Hematopoietic multipotent progenitor cell treated with erythropoietin and hydrocortisone succinate and interleukin-3 and kit ligand, for 17 days (in vitro differentiated cells): ENCODE measurements around the gene KLHL18.
"Not testable (repeated sequence)": the region's sequence is repeated elsewhere in the genome, so short reads cannot be mapped to it uniquely, and the experiment has no call there.

Experiments used
- DNase-seq: peaks from one replicate; pipeline ENCODE4 v3.0.0-alpha.2; 2015; ENCODE audit warnings: low spot score

The KLHL18 gene

DNA sequence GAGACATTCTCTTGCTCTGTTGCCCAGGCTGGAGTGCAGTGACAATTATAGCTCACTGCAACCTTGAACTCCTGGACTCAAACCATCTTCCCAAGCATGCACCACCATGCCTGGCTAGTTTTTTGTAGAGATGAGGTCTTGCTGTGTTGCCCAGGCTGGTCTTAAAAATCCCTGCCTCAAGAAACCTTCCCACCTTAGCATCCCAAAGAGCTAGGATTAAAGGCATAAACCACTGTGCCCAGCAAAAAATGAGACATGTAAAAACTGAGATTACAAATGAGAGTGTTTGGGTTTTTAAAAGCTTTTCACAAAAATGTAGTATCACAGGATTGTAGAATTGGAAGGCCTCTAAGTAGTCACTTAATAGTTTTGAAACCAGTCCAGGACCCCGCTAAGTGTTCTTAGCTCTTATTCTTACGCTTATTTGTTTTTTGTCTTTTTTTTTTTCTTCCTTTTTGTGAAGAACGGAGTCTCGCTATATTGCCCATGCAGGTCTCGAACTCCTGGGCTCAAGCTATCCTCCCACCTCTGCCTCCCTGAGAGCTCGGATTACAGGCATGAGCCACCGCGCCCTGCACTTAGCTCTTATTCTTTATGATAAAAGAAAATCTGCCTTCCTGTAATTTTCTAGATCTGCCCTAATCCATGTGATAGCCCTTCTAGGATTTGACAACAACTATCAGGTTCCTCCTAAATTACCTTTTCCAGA is 31.5 kb downstream of the KLHL18 start:
- DNase-seq, result no peak

DNA sequence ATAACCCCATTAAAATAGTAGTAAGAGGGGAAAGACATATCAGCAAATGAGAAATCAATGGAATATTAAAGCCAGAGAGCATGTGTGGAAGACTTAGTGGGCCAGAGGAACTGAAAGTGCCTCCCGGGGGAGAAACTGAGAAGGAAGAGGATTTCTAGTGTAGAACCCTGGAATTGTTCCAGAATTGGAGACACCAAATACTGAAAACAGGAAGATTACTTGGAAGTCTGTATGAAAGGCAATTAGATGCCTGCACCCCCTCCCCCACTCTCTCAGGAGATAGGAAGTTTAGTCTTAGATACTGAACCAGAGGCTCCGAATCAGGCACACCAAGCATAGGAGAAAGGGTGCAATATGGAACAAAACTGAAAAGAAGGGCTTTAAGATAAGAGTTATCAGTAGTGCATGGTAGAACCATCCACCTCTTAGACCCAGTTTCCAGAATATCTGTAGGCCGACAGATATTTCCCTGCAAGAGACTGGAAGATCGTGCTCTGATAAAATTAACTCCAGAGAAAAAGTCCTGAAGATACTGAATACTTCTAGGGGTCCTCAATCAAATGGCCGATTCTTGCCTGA is 32.4 kb downstream of the KLHL18 start:
- peak; percentile 33 for DNase-seq

DNA sequence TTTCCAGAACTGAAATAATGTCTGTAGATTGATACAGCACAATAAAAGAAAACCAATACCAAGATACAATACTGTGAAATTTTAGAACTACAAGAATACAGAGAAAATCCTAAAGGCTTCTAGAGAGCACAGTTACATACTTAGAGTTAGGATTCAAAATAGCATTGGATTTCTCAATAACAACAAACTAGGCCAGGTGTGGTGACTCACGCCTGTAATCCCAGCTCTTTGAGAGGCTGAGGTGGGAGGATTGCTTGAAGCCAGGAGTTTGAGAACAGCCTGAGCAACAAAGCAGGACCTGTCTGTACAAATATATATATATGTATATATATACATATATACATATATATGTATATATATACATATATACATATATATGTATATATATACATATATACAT is 33.4 kb downstream of the KLHL18 start:
- not testable (repeated sequence) for DNase-seq

DNA sequence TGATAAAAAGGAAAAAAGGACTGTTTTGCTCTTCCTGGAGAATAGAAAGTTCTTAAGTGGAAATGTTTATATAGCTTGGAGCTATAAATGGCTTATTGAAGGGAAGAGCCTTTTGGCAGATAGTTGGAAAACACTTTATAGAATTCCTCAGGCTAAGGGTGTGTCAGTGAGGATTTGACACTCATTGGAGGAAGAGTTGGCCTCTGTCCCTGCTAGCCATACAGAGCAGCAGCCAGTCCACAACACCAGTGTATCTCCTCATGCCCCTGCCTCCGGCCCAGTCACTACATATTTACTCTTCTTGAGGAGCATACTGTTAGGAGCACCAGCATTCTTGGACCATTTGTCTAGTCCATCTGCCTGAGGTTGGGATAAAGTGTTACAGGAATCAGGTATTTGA is 36.2 kb downstream of the KLHL18 start:
- DNase-seq, result no peak

DNA sequence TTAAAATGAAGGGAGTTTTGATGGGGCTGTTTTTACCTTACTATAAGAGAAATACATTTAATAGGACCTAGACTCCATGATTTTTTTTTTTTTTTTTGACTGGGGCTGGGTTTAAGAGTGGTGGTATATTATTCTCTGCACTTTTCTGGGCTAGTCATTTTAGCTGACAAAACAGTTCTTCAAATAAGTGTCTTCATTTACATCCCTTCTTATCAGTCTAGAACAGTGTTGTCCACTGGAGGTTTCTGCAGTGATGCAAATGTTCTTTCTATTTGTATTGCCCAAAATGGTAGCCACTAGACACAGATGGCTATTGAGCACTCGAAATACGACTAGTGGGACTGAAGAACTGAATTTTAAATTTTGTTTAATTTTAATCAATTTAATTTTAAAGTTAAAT is 37.2 kb downstream of the KLHL18 start:
- DNase-seq, result no peak

DNA sequence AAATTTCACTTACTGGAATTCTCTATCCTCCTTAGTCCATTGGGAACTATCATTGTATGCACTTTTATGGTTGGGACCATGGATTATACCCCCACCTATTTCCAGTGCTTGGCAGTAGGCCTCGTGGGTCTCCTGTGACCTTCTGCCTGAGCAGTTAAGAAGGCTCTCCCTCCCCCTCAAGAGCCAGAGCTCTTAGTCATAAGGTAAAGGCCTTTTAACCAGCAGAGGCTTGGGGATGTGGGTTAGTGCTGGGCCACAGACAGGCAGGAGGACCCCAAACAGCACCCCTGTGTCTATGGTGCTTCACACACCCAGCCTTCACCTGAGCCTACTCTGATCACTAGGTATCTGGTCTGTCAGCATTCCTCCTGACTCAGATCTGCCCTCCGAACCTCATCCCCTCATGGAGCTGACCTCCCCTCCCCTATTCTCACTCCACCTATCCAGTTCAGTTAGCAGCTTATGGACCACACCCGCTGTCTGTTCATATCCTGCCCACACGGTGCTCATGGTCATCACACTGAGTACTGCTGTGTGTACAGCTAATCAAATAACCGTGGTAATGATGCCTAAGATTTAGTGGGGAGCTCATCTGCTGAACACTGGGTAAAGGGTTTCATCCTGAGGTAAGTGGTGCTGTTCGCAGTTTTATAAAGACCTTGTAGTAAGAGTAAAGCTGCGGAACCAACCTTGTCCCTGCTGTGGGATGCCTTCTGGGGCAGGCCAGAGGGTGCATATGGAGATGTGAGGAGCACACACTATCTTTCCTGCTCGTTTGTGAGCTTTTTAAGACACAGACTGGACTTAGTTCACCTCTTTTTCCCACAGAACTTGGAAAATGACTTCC is 40.9 kb downstream of the KLHL18 start:
- no peak for DNase-seq

DNA sequence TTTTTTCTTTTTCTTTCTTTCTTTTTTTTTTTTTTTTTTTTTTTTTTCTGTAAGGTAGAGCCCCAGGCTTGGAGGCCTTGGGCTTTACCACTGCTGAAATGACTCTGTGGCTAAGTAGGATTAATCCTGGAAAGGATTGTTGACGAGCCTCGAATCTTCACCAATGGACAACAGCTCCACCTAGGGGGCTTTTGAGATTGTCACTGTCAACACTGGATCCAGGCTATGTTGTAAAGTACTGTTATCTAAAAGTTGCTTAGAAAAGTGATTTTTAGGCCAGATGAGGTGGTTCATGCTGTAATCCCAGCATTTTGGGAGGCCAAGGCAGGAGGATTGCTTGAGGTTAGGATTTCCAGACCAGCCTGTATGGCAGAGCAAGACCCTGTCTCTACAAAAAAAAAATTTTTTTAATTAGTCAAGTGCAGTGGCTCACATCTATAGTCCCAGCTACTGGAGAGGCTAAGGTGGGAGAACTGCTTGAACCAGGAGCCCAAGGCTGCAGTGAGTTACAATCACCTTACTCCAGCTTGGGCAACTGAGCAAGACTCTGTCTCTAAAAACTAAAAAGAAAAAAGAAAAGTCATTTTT is 41.6 kb downstream of the KLHL18 start:
- peak; percentile 85 for DNase-seq

DNA sequence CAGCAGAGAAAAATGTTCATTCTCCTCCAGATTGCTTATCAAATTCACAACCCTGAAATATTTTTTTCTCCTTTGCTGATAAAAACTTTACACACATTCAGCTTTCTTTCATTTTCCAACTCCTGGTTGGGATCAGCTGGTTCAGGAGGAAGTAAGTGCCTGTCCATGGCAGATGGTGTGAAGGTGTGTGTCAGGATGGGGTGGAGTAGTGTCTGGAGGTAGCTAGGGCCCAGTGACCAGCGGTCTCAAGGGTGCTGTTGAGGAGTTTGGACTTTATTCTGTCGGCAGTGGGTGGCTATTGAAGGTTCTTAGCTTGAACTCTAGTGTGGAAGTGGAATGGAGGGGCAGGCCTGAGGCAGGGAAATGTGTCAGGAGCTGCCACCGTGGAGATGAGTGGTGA is 51.2 kb downstream of the KLHL18 start:
- no peak for DNase-seq

DNA sequence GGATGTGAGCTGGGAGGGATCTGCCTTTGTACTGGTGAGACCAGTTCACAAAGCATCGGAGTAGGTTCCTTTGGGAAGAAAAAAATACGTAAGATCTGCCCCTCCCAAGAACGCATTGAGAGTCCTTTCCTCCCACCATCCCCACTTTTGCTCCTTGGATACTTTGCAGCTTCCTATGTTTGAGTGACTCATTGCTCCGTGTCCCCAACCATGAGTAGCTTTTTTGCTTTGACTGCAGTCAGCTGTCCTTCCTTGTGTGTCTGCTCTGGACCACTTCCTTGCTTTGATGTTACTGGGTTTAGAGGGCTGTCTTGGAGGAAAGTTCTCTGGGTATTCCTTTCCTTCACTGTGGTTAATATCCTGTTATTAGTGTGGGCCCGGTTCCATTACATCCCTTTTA is 54.9 kb downstream of the KLHL18 start:
- DNase-seq, result no peak

DNA sequence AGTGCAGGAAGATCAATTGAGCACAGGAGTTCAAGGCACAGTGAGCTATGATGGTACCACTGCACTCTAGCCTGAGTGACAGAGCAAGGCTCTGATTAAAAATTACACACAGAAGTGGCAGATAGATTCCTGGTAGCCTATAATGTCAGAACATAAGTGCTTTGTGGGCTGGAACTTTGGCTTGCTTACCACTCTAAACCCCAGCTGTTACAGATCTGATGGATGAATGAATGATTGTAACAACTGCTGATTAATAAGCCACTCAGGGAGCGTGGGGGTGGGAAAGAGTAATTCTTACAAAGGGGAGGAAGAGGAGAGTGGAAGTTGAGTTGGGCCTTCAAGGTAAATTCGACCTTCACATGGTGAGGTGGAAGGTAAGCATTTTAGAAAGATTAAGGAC is 57.2 kb downstream of the KLHL18 start:
- no peak for DNase-seq

DNA sequence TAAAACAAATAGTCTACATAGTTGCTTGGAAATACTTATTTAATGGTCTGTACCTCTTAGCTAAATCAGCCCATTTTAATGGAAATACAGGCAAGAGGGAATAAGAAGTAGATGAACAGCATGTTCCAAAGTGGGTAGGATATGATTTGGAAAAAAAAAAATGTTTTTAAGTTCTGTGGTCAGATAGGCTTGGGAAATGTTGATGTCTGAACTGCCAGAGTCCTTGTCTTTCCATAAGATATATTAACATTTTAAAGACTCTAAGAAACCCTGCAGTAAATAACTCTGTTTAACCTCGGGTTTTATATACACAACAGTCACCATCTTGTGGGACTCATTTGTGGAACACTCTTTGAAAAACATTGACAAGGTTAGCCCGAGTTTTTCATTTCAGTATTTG is 58.1 kb downstream of the KLHL18 start:
- DNase-seq, result no peak

DNA sequence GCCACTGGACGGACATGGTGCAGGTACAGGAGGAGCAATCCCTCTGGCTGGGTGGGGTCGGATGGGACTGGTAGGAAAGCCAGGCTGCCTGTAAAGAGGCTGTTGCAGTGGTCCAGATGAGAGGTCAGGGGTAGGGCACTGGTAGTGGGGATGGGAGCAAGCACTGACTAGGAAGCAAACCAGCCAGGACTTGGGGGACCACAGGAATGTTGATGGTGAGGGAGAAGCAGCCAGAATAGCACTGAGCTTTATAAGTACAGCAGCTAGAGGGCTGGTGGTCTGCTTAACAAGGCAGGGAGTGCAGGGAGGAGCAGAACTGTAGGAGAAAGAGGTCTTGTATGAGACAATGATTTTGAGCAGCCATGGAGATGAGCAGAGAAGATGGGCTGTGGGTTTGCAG is 59.4 kb downstream of the KLHL18 start:
- DNase-seq, result no peak

DNA sequence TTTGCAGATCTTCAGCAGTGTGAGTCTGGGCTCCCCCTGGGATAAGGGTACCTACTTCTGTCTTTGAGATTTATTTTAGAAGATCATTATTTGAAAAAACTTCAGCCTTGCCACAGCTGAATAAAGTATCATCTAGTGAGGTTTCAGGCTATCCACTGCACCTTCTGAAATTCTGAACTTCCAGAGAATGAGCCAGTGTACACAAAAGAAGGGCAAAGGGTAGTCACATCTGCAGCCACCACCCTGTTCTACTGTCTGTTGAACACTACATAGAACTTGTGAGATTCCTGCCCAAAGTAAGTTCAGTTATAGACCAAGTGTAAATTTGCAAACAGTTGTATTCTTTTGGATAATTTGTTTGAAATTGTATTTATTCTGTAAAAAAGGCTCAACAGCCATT is 60.1 kb downstream of the KLHL18 start:
- no peak for DNase-seq

DNA sequence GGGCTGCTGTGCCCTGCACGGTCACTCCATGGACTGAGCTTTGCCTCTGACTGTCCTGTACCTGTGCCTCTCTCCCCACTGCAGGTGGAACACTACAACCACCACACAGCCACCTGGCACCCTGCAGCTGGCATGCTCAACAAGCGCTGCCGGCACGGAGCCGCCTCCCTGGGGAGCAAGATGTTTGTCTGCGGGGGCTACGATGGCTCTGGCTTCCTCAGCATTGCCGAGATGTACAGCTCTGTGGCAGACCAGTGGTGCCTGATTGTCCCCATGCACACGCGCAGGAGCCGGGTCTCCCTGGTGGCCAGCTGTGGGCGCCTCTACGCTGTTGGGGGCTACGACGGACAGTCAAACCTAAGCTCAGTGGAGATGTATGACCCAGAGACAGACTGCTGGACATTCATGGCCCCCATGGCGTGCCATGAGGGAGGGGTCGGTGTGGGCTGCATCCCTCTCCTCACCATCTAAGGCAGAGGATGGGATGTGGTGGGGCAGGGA is 60.8 kb downstream of the KLHL18 start:
- DNase-seq, result no peak

DNA sequence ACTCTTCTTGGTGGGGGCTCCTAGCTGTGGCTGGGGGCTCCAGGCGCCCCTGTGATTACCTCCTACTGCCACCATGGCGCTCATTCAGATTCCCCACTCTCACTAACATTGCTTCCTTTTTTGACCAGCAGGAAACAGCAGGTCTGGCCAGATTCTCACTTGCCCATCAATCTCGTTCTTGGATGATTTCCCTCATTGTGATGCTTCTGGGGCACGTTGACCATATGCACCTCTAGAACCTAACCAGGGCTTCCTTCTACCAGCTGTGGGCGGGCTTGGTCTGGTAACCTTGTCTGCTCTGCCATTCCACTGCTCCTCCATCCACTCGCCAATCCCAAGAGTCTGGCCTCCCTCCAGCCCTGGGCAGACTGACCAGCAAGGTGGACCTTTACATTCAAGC is 62.2 kb downstream of the KLHL18 start:
- no peak for DNase-seq

DNA sequence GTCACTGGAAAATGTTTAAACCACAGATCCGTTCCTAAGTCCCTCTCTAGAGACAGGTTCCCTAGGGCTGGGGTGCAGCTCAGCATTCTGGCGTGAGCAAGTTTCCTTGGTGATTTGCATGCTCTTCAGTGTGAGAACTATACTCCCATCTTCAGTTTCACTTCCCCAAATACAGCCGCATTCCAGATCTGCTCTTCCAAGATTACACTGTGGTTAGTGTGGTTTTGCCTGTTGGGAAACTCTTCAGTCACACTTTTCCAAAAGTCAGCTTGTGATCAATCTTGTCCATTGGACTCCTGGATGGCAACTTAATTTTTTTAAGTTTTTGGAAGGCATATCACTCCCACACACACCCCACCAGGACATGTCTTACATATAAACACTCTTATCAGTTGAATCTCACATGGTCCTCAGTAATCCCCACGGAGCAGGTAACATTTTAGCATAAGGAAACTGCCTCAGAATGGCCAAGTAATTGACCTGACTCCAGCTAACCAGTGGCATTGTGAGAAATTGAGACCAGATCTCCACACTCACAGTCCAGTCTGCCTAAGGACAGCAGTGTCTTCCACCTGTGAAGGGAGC is 64.6 kb downstream of the KLHL18 start:
- DNase-seq, result no peak

DNA sequence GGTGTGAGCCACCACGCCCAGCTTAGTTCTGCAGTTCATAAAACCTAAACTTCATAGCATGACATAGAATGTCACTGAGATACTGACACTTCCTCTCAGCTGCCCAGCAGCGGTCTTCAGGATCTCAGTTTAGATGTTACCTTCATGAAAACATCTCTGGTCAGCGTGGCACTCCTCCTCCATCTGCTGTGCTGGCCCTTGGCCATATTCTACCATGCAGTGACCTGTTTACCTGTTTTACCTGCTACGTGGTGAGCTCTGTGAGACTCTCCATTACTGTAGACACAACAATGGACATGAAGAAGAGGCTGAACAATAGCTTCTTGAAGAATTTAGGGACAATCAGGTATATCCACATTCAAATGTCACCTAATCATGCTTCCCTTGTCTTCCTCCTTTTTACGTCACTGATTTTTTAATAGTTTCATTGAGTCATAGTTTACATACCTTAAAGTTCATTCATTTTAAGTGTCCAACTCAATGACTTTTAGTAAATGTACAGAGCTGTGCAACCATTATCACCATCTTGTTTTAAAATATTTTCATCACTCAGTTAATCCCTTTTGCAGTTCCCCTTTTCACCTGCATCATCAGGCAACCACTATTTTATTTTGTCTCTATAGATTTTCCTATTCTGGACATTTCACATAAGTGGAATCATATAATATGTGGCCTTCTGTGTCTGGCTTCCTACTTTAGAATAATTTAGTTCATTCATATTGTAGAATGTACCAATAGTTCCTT is 65.8 kb downstream of the KLHL18 start:
- no peak for DNase-seq

DNA sequence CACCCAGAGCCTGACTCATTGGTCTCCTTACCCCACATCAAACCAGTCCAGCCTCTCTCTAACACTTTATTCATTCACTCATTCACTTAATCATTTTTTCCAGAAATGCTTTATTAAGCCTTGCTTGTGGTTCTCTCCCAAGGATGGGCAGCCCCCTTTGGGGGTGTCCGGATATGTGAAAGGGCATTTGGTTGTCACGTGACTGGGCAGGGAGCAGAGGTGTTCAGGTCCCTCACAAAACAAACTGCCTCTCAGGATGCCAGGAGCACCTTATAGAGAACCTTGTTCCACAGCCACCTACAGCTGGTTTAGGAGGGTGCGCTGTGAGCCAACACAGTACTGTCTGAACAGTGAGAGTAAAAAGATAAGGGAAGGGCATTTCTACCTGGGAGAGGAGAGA is 72.3 kb downstream of the KLHL18 start:
- no peak for DNase-seq

DNA sequence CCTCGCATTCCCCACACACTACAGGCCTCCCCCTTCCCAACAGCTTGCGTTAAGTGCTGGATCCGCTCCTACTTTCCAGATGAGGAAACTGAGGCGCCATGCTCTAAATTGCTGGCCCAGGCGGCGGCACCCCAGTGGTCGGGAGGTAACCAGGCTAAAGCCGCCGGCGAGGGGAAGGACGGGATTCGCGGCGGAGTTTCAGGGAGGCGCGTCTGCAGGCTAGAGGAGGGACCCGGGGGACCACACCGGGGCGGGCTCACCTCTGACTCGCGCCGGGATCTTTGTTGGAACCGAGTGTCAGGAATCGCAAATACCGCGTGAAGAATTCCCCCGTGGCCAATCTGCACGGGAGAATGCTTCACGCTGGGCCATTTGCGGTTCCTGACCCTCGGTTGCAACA is 73.5 kb downstream of the KLHL18 start:
- no peak for DNase-seq

DNA sequence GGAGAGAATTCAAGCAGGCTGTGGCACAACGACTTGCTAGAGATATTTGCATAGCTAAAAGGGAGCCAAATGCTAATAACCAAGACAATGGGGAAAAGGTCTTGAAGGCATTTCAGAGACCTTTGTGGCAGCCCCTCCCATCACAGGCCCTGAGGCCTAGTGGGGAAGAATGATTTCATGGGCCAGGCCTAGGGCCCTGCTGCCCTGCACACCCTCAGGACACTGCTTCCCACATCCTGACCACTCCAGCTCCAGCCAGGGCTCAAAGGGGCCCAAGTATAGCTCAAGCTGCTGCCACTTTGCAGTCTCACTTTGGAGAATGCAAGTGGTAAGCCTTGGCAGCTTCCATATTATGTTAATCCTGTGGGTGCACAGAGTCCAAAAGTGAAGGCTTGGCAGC is 76.6 kb downstream of the KLHL18 start:
- no peak for DNase-seq

DNA sequence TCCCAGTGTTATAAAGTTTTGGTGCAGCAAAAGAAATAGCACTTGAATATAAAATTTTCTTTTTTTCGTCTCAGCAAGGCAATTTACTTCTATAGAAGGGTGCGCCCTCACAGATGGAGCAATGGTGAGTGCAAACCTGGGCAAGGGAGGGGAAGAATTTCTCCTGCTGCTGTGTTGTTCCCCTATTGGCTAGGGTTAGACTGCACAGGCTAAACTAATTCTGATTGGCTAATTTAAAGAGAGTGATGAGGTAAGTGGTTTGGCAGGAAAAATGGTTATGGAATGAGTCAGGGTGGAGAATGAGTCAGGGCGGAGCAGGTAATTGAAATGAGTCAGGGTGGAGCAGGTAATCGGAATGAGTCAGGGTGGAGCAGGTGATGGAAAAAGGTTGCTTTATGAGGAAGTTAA is 77.4 kb downstream of the KLHL18 start:
- DNase-seq, result not testable (repeated sequence)

DNA sequence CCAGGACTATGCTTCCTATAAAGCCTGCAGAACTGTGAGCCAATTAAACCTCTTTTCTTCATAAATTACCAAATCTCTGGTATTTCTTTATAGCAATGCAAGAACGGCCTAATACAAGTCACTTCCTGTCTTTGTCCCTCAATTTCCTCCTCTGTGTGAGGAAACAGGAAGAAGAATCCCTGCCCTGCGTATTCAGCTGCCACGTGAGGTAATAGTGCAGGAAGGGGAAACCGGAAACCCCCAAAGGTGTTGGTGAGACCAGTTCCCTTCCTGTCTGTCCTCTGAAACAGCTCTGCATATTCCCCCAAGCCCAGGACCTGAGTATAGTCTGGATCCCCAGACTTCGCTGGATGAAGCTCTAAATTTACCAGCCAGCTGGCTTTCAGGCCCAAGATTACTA is 80.0 kb downstream of the KLHL18 start:
- no peak for DNase-seq
